NOMO-1 (cell line): ENCODE results near the gene TBL1X.
A peak's percentile ranks its signal among the peaks of the same experiment; 100 is the strongest.

Source experiments
- DNase-seq, 2 experiments: peaks; one replicate each; lab custom pipeline; 2025; ENCODE audit not compliant: unreplicated experiment in 2 of 2; lab: John Stamatoyannopoulos, UW

Gene TBL1X

GRCh38 chrX:9577555-9577954, 112.7 kb downstream of the TBL1X start:
- DNase-seq, result no peak

DNA sequence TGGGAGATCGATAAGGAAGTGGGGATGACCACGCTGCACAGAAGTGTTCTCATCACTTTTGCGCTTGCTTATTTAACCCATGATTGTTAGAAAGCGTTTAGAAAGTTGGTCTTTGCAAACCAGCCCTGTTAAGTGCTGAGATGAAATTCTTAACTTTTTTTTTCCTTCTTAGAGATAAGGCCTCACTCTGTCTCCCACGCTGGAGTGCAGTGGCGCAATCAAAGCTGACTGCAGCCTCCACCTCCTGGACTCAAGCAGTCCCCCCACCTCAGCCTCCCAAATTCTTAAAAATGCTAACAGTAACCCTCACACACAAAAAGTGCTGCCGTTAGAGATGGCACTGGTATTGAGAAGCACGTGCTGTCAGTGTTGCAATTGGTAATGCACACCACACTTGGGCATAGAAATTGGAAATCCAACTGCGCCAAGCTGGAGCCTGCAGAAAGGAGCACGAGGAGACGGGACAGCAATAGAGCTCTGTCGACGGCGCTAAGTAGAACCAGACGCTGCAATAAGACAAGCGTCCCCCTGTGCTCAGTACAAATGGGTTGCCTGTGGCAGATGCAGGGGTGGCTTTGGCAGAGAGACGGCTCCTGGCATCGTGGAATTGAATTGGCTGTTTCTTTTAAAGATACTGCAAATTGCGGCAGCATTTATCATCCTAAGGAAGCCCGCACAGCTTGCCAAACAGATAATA, 113.4 kb downstream of the TBL1X start:
- DNase-seq, result no peak

DNA sequence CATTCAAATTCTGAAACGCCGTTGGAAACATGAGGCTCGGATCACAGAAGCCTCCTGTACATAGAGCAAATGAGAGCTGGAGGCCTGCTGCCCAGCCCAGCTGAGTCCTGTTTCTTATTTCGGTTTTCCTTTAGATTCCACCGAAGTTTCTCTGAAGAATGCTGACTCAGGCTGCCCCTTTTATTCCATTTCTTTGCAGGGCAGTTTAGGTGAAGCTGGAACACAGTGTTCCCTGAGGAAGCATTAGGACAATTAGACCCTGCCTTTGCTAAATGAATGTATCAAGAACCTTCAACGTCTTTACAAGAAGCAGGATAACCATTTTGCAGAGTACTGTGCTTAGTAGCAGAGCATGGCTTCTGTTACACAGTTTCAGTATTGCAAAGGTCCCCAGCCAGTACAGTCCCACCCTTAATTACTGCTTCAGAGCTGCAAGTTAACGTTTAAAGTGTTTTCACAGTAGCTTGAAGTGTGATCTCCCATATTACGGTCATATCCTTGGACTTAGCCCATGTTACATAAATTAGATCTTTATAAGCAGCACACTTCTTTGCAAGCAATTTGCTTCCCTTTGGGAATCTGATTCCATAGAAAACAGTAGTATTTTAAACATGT, 117.0 kb downstream of the TBL1X start:
- DNase-seq, result no peak

DNA sequence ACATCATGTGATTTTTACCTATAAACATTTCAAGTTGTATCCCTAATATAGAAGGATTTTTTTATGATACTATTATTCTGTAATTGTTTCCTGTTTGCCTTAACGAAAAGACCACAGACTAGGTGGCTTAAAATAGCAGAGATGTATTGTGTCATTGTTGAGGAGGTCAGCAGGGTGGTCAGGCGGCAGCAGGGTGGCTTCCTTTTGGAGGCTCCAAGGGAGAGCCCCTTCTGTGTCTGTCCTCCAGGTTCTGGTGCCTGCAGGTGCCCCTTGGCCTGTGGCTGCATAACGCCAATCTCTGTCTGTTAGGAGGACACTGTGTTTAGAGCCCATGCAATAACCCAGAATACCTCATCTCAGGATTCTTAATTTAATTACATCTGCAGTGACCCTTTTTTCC, 118.1 kb downstream of the TBL1X start:
- DNase-seq, result peak; percentile 8 to 9

DNA sequence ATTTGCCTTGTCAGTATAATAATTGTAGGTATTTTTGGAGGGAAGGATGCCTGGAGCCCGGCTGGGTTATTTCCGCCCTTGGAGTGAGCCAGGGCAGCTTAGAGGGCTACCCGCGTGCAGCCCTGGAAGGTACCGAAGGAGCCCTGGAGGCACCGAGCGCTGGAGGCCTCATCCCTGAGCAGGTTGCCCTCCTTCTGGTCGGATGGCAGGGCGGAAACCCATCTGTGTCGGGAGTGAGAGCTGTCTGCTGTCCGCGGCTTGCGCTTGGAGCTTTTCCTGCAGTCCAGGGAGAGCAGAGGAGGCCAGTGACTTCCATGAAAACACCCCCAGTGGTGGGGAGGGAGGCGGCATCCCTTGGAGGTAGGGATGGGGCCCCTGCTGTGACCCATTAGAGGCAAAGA, 122.1 kb downstream of the TBL1X start:
- no peak for DNase-seq

DNA sequence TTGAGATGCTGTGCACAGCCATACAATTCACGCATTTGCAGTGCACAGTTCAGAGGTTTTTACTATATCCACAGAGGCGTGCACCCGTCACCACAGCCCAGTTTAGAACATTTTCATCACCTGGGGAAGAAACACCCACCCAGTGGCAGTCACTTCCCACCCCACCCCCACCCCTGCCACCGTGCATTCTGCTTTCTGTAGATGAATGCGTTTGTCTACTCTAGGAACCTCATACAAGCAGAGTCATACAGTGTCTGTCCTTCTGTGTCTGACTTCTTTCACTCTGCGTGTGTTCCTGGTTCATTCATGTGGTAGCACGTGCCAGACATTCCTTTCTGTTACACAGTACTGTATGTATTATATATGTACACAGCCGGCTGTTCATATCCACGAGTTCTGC, 122.8 kb downstream of the TBL1X start:
- no peak for DNase-seq

DNA sequence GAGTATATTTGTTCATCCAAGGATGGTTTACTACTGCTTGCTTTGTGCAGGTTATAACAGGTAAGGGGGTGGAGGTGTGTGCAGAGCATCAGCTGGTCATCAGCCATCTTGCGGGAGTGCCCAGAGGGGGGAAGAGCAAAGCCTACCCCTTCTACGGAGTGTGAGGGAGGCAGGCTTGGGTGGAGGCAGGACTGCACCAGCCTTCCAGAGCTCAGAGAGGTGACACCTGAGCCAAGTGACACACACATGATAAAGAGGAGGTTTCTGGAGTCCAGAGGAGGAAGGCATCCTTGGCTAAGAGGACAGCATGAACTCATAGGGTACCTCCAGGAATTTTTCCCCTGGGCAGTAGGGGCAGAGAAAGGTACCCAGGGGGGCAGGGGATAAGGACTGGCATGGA, 126.6 kb downstream of the TBL1X start:
- DNase-seq, result no peak

DNA sequence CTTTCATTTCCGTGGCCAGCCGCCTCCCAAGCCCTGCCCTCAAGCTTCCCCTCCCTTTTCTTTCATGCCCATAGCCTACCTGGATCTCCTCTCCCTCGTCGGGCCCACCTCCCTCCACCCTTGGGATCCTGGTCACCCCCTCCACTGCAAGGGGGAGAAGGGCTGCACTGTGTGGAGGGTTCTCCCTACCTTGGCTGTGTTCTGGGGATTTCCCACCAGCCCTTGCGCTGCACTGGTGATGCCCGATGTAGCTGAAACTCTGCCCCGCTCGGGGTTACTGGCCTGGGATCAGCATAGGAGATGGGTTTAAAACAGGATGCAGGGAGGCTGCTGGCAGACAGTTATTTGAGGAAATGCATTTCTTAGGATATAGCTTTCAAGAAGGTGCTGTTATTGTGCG, 128.9 kb downstream of the TBL1X start:
- no peak for DNase-seq

DNA sequence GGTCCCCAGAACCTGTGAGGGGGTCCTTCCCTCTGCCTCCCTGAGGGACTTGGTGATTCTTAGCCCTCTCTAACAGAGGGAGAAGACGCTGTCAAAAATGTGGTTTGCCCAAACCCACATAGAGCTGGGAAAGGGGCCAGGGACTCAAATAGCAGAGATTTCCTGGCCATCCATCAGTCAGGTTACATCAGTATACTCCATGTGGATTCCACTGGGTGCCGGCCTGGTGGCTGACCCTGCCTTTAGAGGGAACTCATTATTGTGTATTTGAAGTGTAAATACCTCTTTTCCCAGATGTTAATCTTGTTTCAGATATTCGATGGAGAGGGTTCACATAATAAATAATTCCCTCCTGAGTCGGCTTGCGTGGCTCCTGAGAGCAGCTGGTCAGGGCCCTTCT, 130.3 kb downstream of the TBL1X start:
- no peak for DNase-seq

- DNase-seq, result no peak
Measured at GRCh38 chrX:9596837-9597236, 132.0 kb downstream of the TBL1X start.

- no peak for DNase-seq
Measured at GRCh38 chrX:9597361-9598035, 132.6 kb downstream of the TBL1X start.

GRCh38 chrX:9598344-9598743, 133.5 kb downstream of the TBL1X start:
- DNase-seq, result no peak

- DNase-seq, result no peak
Measured at GRCh38 chrX:9604111-9604907, 139.5 kb downstream of the TBL1X start.

DNA sequence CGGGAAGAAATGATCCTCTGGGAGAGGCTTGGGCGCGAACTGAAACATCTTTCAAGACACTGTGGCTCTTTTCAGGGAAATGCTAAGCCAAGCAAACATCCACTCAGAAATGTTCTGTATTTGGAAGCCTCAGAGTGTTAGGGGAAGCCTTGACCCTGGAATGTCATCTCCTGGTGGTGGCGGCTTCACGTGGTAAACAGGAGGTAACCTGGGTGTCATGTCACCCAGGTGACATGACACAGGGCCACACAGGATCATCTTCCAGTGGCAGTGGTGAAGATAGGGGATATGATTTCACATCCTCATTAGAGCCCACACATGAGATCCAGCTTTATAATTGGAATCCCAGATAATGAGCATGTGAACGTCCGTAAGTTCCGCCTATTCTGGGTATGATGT, 140.0 kb downstream of the TBL1X start:
- DNase-seq, result no peak

DNA sequence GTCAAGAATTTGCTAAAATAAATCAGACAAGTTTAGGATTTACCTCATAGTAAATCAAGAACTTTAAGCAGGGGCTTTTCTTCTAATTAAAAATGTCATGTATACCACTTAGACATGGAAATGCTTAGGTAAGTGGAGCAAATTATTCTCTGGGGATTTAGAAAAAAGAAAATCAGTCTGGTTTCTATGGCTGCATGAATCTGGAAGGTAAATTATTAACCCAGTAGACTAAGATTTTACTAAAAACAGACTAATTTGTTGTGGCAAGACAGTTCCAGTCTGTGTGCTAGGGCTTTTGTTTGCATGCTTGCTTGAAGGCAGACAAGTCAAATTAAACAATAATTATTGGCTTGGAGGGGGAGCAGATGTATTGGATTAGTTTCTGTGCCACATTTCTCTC, 140.6 kb downstream of the TBL1X start:
- DNase-seq, result no peak

DNA sequence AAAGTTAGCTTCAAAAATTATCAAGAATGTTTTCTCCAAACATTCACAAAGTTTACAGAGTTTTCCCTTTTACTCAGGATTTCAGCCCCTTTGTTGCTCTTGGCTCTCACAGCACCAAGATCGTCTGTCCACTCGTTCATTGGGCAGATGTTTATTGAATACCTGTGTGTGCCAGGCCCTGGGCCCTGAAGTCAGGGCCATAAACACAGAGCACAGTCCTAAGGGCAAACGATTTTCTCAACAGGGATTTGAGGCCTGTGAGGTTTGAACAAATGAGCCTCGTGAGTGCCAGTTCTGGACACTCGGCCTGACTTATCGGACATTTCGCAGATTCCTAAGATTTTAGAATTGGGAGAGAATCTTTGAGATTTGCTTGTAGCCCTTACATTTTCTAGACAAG, 142.1 kb downstream of the TBL1X start:
- DNase-seq, result no peak

- no peak for DNase-seq
Measured at GRCh38 chrX:9609499-9609898, 144.6 kb downstream of the TBL1X start.

GRCh38 chrX:9609987-9610386, 145.1 kb downstream of the TBL1X start:
- DNase-seq, result no peak

DNA sequence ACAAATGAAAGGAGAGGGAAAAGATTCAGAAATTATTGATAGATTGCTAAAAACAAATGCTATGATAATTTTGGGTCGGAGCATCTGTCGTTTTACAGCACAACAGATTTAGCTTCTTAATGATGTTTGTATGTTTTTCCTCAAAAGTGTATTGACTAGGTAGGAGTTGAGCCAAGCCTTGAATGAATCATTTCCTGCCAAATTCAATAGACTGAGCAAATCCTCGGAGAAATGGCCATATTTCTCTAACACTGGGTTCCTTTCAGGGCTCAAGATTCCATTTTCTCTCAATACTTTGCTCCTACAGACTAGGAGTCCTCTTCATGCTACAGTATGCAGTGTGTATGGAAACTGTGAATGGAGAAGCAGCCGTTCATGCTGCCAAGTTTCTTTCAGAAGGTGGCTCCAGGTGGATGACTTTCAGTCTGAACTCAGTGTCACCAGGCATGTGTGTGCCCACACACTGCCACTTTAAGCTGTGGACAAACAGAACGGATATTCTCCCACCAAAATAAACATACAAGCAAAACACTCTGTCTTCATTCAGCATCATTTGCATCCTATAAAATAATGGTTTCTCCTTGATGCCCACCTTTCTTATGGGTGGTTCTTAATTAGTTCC, 146.0 kb downstream of the TBL1X start:
- no peak for DNase-seq

DNA sequence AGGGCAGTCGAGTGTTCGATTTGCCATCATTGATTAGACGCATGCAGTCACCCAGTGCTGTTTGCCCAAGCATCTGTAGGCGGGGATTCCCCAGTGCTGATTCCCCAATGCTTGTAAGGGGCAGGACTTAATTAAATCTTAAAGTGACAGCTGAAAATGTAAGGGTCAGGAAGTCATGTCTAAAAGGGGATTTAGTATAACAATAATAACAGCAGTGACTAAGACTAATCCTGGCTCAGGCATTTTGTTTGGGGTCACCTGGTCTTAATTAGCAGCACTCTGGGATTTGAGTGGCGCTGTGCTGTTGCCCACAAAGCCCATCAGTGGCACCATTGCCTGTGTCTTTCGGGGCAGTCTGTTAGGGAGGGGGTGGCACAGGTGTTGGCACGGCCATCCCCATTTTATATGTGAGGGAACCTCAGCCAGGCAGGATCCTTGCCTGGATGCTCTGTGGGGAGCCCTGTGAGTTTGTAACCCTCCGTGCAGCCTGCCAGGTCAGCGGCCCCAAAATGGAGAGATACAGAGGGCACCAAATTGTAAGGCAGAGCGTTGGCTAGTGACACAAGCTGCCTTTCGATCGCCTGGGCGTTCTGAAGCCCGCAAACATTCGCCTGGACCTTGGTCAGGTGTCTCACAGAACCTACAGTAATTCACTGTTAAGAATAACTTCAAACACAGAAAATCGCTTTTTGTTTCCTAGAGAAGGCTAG, 146.7 kb downstream of the TBL1X start:
- no peak for DNase-seq
